Measurements from ENCODE around the gene RALGDS.

RALGDS gene

DNA sequence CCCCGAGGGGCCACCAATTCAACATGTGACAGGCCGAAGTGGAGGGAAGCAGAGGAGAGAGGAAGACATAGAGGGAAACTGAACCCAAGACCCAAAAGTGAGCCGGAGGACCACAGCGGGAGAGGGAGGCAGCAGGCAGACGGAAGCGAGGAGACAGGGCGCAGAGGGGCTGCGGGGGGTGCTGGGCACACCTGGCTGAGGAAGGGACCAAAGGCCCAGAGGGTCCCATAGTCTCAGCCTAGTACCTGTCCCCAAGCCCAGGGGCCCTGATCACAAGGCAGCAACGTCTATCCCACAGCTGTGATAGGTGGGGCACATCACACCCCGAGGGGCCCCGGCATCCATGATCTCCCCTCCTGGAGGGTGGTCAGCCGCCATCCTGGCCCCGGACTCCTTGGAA lies 7.1 kb upstream of the RALGDS start:
- TF ChIP-seq, protein P1, sequence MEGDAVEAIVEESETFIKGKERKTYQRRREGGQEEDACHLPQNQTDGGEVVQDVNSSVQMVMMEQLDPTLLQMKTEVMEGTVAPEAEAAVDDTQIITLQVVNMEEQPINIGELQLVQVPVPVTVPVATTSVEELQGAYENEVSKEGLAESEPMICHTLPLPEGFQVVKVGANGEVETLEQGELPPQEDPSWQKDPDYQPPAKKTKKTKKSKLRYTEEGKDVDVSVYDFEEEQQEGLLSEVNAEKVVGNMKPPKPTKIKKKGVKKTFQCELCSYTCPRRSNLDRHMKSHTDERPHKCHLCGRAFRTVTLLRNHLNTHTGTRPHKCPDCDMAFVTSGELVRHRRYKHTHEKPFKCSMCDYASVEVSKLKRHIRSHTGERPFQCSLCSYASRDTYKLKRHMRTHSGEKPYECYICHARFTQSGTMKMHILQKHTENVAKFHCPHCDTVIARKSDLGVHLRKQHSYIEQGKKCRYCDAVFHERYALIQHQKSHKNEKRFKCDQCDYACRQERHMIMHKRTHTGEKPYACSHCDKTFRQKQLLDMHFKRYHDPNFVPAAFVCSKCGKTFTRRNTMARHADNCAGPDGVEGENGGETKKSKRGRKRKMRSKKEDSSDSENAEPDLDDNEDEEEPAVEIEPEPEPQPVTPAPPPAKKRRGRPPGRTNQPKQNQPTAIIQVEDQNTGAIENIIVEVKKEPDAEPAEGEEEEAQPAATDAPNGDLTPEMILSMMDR (IDR thresholded peaks at IDR 0.05; ENCODE audit: low read depth, low read length, missing control alignments), result no peak
- H3K4me3 ChIP-seq (replicated peaks; ENCODE audit: low read depth, low read length), result no peak overlapping the region
- DNase-seq (ENCODE audit: extremely low read depth, low read depth), result no peak

GRCh38 chr9:133127340-133127981 lies 6.4 kb upstream of the RALGDS start:
- TF ChIP-seq, protein P1 (IDR thresholded peaks at IDR 0.05; ENCODE audit: low read depth, low read length, missing control alignments), result no peak
- no peak for DNase-seq (ENCODE audit: extremely low read depth, low read depth)
- H3K4me3 ChIP-seq (replicated peaks; ENCODE audit: low read depth, low read length), result no peak overlapping the region

GRCh38 chr9:133126697-133127339 lies 5.8 kb upstream of the RALGDS start:
- DNase-seq (ENCODE audit: extremely low read depth, low read depth), result no peak
- TF ChIP-seq, protein P1 (IDR thresholded peaks at IDR 0.05; ENCODE audit: low read depth, low read length, missing control alignments), result no peak
- no peak overlapping the region for H3K4me3 ChIP-seq (replicated peaks; ENCODE audit: low read depth, low read length)

DNA sequence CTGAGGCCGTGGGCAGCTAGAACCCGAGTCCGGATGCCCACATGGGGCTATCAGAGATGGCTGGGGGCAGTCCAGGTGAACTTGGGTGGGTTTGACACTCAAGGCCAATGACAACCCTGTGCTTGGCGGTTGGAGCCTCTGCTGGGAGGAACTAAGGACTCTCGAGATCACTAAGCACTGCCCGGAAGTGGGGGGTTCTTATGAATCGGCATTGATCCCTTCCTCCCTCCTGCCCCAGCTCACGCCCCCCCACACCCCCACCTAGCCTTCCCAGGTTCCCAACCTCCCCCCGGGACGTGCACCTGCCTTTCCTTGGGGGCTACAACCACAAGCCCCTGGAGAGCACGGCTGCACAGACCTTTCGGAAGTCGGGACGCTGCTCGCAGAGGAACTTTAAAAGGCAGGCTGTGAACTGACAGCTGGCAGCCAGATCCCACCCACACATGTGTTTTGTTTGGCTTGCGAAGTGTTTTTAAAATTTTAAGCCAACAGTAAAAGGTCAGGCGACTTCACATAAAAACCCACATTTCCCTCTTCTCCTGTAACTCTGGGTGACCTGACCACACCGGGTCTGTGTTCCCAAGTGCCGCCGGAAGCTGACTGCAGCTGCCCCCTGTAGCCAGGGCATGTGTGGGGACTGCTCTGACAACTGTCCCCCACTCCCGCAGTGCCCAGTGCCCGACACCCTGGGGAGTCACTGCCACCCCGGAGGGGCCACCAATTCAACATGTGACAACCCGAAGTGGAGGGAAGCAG lies 5.1 kb upstream of the RALGDS start:
- no peak overlapping the region for H3K4me3 ChIP-seq (replicated peaks; ENCODE audit: low read depth, low read length)
- DNase-seq (ENCODE audit: extremely low read depth, low read depth), result peak; percentile 55
- TF ChIP-seq, protein P1 (IDR thresholded peaks at IDR 0.05; ENCODE audit: low read depth, low read length, missing control alignments), result no peak

DNA sequence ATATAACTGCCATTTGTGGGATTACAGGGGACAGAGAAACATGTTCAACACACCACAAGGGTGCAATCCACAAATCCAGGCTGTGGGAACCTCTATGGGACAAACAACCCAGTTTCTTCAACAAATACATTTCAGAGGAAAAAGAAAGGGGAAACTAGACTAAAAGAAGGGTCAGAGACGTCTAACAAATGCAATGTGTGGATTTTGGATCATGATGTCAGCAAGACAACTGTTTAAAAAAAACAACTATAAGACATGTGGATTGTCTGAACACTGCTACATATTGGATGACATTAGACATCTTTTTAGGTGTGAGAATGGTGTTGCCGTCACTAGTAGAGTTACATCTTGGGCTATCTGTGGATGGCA lies 3.9 kb upstream of the RALGDS start:
- TF ChIP-seq, protein P1 (IDR thresholded peaks at IDR 0.05; ENCODE audit: low read depth, low read length, missing control alignments), result no peak
- no peak overlapping the region for H3K4me3 ChIP-seq (replicated peaks; ENCODE audit: low read depth, low read length)
- no peak for DNase-seq (ENCODE audit: extremely low read depth, low read depth)

GRCh38 chr9:133124123-133124906 lies 3.3 kb upstream of the RALGDS start:
- TF ChIP-seq, protein P1 (IDR thresholded peaks at IDR 0.05; ENCODE audit: low read depth, low read length, missing control alignments), result no peak
- no peak overlapping the region for H3K4me3 ChIP-seq (replicated peaks; ENCODE audit: low read depth, low read length)
- DNase-seq (ENCODE audit: extremely low read depth, low read depth), result no peak
